ENCODE results near the gene GDE1. TPM values are rescaled to one million over a fixed set of nuclear protein-coding genes. Genes with fewer than 3 reads are reported as not detected.
"Not testable (repeated sequence)": the region's sequence is repeated elsewhere in the genome, so short reads cannot be mapped to it uniquely, and the experiment has no call there.

Gene GDE1
- total RNA-seq, 1 donor from 2014 or later, result 50.0 TPM

DNA sequence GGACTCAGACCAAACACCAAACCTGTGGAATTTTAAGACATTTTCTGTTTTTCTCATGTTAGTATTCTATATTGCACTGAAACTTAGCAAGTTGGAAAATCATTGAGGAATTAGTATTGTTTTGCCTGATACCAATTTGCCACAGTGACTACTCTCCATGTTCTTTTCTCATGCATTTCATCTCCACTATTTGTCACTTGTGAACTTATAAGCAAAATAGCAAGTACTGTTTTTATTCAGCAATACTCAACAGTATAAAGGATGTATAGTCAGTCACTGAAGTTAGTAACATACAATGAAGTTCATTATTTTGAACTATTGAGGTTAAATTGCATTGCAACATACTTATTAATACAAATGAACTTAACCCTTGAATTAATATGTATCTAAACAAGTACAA lies 27.8 kb upstream of the GDE1 start:
- Mint-ChIP-seq H3K4me3 (ENCODE audit: unreplicated experiment) (no peak overlapping the region), H3K27ac (ENCODE audit: unreplicated experiment) (no peak overlapping the region)
- TF ChIP-seq, protein P1, sequence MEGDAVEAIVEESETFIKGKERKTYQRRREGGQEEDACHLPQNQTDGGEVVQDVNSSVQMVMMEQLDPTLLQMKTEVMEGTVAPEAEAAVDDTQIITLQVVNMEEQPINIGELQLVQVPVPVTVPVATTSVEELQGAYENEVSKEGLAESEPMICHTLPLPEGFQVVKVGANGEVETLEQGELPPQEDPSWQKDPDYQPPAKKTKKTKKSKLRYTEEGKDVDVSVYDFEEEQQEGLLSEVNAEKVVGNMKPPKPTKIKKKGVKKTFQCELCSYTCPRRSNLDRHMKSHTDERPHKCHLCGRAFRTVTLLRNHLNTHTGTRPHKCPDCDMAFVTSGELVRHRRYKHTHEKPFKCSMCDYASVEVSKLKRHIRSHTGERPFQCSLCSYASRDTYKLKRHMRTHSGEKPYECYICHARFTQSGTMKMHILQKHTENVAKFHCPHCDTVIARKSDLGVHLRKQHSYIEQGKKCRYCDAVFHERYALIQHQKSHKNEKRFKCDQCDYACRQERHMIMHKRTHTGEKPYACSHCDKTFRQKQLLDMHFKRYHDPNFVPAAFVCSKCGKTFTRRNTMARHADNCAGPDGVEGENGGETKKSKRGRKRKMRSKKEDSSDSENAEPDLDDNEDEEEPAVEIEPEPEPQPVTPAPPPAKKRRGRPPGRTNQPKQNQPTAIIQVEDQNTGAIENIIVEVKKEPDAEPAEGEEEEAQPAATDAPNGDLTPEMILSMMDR (IDR thresholded peaks at IDR 0.05; ENCODE audit: unreplicated experiment), result no peak

DNA sequence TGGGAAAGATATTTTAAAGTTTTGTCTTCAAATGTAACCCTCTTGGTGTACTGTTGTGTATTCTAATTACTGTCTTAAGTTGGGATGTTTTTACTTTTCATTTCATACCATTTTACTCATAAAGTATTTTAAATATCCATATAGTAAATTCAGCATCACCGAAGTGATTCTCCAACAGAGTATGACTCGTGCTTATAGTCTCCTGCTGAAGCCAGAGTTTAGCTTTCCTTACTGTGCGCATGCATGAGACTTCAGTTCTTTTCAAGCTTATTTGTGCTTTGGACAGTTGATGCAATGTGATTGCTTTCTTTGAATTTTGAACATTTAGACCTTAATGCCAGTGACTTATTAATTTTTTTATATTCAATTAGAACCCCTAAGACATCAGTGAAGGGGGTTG lies 26.2 kb upstream of the GDE1 start:
- peaks cover 3% of the 10 kb centered on the region for H3K27me3 Mint-ChIP-seq (ENCODE audit: unreplicated experiment)
- H3K9me3 Mint-ChIP-seq (ENCODE audit: unreplicated experiment), result no peaks in the 10 kb centered on the region
- H3K36me3 Mint-ChIP-seq (ENCODE audit: low read depth, unreplicated experiment), result peaks cover 11% of the 10 kb centered on the region
- no peak overlapping the region for H3K27ac Mint-ChIP-seq (ENCODE audit: unreplicated experiment)
- H3K4me3 Mint-ChIP-seq (ENCODE audit: unreplicated experiment), result no peak overlapping the region
- H3K4me1 Mint-ChIP-seq (ENCODE audit: unreplicated experiment), result peaks cover 2% of the 10 kb centered on the region
- DNase-seq (ENCODE audit: low spot score), result no peak
- TF ChIP-seq, protein P1 (IDR thresholded peaks at IDR 0.05; ENCODE audit: unreplicated experiment), result no peak

More for the DNA sequence above, 27.8 kb upstream of the GDE1 start:
- Mint-ChIP-seq H3K27me3 (ENCODE audit: unreplicated experiment) (no peaks in the 10 kb centered on the region), H3K36me3 (ENCODE audit: low read depth, unreplicated experiment) (no peaks in the 10 kb centered on the region), H3K9me3 (ENCODE audit: unreplicated experiment) (no peaks in the 10 kb centered on the region), H3K4me1 (ENCODE audit: unreplicated experiment) (no peaks in the 10 kb centered on the region)
- no peak for DNase-seq (ENCODE audit: low spot score)

DNA sequence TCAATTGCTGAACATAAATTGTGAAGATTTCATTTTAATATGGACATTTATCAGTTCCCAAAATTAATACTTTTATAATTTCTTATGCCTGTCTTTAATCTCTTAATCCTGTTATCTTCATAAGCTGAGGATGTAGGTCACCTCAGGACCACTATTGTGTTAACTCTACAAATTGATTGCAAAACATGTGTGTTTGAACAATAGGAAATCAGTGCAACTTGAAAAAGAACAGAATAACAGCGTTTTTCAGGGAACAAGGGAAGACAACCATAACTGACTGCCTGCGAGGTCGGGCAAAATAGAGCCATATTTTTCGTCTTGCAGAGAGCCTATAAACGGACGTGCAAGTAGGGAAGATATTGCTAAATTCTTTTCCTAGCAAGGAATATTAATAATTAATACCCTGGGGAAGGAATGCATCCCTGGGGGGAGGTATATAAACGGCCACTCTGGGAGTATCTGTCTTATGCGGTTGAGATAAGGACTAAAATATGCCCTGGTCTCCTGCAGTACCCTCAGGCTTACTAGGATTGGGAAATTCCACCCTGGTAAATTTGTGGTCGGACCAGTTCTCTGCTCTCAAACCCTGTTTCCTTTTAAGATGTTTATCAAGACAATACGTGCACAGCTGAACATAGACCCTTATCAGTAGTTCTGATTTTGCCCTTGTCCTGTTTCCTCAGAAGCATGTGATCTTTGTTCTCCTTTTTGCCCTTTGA lies 21.5 kb upstream of the GDE1 start:
- H3K27me3 Mint-ChIP-seq (ENCODE audit: unreplicated experiment); DNase-seq (ENCODE audit: low spot score); H3K27ac Mint-ChIP-seq (ENCODE audit: unreplicated experiment); H3K4me1 Mint-ChIP-seq (ENCODE audit: unreplicated experiment); H3K9me3 Mint-ChIP-seq (ENCODE audit: unreplicated experiment): not testable (repeated sequence)
- Mint-ChIP-seq H3K36me3 (ENCODE audit: low read depth, unreplicated experiment) (peaks cover 13% of the 10 kb centered on the region), H3K4me3 (ENCODE audit: unreplicated experiment) (peak overlapping the region; percentile 70)

DNA sequence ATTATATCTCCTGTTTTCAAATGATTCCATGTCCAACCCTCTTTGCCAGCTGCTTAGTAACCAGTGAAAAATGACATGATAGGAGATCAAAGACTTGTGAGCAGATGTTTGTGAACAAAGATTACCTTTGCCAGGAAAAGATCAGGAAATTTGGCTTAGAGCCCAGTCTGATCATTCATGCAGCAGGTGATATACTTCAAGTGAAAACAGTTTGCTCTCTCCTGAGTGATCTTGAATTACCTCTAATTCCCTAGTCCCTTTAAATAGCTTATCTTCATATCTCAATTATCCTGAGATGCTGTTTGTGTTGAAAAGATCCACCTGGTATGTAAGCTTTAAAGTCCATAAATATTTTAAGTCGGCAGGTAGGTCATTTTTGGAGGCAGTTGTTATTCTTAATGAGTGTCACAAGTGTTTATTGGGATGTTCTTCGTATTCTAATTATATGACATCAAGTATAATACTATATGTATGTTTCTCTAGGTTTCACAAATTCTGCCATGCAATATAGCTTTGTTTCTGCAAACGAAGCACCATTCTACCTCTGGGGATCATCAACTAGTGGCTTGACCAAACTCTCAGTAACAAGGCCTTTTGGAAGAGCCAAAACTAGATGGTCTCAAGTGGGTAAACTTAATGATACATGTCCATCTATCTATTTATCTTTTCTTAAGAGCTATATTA lies 20.4 kb upstream of the GDE1 start:
- Mint-ChIP-seq H3K4me3 (ENCODE audit: unreplicated experiment) (no peak overlapping the region), H3K9me3 (ENCODE audit: unreplicated experiment) (no peaks in the 10 kb centered on the region), H3K4me1 (ENCODE audit: unreplicated experiment) (peaks cover 2% of the 10 kb centered on the region), H3K27me3 (ENCODE audit: unreplicated experiment) (peaks cover 3% of the 10 kb centered on the region), H3K27ac (ENCODE audit: unreplicated experiment) (no peak overlapping the region), H3K36me3 (ENCODE audit: low read depth, unreplicated experiment) (peaks cover 13% of the 10 kb centered on the region)
- no peak for DNase-seq (ENCODE audit: low spot score)
- TF ChIP-seq, protein P1 (IDR thresholded peaks at IDR 0.05; ENCODE audit: unreplicated experiment), result no peak

DNA sequence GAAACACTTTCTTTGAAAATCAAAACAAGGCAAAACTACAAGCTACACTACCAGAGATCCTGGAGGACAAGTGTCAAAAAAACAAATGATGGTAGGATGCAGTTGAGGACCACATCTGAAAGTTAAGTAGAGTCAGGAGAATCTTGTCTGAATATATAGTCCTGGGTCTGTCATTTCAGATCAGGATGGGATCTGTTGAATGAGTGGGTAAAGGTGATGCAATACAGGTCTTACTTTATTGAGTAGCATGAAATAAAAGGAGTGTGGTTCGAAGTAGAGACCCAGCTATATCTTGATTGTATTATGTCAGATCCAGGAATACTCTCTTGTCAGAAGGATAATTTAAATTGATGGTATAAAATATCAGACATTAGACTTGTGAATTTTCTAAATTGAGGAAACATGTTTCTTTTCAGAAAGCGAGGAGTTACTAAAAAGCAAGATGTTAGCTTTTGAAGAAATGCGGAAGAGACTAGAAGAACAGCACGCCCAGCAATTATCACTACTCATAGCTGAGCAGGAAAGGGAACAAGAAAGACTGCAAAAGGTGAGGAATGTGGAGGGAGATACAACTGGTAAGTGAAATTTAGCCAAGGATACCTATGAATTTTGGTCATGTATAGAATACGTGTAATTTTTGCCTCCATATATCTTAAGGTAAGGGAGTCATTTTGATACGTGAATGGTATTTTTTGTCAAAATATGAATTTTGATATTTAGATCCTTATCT lies 18.5 kb upstream of the GDE1 start:
- Mint-ChIP-seq H3K27ac (ENCODE audit: unreplicated experiment) (no peak overlapping the region), H3K4me1 (ENCODE audit: unreplicated experiment) (peaks cover 2% of the 10 kb centered on the region), H3K36me3 (ENCODE audit: low read depth, unreplicated experiment) (peaks cover 13% of the 10 kb centered on the region), H3K4me3 (ENCODE audit: unreplicated experiment) (no peak overlapping the region), H3K27me3 (ENCODE audit: unreplicated experiment) (peaks cover 3% of the 10 kb centered on the region), H3K9me3 (ENCODE audit: unreplicated experiment) (no peaks in the 10 kb centered on the region)
- TF ChIP-seq, protein P1 (IDR thresholded peaks at IDR 0.05; ENCODE audit: unreplicated experiment), result no peak
- DNase-seq (ENCODE audit: low spot score), result no peak

Data from endothelial cell (in vitro differentiated cells).